Activated effector memory CD4-positive, alpha-beta T cell treated with anti-CD3 and anti-CD28 coated beads, Interleukin-2, amount 50 U/mL, for 16 hours (primary cell): ENCODE data around the gene BZW2.
"Not testable (repeated sequence)": the region's sequence is repeated elsewhere in the genome, so short reads cannot be mapped to it uniquely, and the experiment has no call there.

ENCODE experiments used
- DNase-seq: peaks from one replicate; pipeline ENCODE4 v3.0.0-alpha.2; 2020

BZW2 gene

DNA sequence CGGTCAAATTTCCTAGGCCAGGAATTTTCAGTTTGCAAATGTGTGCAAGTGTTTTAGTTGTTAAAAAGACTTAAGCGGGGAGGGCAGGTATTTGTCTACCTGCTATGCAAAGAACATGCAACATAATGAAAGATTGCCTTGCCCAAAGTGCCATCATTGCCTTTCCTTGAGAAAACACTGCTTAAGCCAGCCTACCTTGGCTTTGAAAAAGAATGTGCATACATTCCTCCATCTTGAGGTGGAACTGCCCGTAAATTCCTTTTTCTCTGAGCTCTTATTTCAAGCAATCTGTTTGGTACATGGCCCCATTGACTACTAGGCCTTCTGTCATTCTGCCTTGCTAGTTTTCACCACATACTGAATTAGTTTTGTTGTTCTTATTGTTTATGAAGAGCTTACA is 29.3 kb downstream of the BZW2 start:
- no peak for DNase-seq

DNA sequence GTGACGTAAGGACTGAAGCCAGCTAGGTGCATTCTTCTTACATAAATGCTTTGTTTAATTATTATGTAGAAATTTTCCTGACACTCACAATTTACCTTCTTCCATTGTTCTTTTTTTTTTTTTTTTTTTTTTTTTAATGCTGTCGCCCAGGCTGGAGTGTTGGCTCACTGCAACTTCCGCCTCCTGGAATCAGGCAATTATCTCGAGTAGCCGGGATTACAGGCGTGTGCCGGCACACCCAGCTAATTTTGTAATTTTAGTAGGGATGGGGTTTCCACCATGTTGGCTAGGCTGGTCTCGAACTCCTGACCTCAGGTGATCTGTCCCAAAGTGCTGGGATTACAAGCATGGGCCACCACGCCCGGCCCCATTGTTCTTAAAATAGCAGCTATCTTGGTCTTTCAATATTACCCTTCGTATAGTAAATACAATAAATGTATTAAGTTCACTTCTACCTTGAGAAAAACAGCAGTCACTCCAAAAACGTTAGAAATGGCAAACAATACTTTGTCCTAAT is 32.1 kb downstream of the BZW2 start:
- no peak for DNase-seq

DNA sequence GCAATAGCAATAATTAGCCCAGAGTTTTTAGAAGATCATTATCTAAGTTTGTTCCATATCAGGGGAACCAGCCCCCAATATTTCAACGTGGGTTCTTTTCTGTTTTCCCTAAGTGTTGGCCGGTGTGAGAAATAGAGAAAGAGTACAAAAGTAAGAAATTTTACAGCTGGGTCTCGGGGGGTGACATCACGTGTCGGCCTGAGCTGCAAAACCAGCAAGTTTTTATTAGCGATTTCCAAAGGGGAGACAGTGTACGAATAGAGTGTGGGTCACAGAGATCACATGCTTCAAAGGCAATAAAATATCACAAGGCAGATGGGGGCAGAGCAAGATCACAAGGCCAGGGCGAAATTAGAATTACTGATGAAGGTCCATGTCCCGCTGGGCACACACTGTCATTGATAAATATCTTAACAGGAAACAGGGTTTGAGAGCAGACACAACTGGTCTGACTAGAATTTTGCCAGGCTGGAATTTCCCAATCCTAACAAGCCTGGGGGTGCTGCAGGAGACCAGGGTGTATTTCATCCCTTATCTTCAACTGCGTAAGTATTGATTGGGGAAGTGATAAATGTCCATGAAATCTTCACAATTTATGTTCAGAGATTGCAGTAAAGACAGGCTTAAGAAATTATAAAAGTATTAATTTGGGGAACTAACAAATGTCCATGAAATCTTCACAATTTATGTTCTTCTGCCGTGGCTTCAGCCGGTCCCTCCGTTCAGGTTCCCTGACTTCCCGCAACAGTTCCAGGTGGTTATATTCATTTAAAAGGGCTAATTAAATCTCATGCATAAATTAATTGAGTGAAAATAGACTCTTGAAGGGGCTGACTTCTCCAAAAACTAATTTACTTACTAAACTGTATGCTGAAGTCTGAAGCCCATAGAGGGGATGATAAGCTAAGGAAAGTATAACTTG is 32.9 kb downstream of the BZW2 start:
- DNase-seq: not testable (repeated sequence)

DNA sequence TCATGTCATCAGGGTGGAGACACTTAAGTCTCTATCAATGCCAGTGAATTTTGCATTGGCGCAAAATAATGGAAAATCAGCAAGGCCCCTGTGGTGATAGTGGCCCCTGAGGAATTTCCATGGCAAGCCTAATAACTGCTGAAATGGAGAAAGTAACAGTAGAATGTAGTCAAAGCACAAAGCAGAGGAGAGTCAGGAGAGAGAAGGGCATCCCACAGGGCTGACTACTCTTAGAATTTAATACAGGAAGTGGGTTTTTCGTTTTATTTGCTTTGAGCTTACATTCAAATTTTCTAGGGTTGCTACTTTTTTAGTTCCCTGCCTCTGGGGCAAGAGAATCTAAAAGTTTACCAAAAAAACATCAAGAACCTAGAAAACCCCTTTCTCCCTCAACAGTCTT is 39.0 kb downstream of the BZW2 start:
- no peak for DNase-seq

DNA sequence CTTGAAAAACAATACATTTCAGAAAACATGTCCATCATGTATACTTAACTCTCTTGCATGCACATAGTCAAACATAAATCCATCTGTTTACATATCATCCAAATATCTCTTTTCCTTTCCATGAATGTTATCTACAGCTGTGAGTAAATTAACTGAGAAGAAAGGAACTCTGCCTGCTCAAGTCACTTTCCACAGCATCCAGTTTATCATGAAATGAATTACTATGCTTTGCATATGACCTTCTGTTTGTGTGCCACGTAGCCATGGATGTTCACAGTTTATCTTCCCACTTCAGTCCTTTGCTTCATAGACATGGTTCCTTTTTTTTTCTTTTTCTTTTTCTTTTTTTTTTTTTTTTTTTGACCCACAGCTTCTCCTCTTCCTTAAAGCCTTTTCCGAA is 39.6 kb downstream of the BZW2 start:
- no peak for DNase-seq

DNA sequence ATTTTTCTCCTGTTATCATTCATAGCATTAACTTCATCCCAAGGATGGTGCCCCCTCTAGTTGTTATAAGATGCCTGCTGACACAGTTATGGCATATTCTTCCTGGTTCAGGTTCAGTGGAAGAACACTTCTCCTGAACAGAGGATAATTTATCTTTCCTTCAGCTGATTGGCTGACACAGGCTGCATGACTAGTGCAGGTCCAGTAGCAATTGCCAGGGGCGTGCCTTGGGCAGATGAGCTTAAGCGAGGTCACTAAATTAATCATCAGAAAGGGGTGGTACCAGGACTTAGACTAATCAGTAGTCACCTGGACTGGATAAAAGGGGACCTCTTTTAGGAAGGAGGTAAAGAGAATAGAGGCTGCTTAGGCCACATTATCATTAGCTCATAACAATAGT is 42.3 kb downstream of the BZW2 start:
- no peak for DNase-seq

DNA sequence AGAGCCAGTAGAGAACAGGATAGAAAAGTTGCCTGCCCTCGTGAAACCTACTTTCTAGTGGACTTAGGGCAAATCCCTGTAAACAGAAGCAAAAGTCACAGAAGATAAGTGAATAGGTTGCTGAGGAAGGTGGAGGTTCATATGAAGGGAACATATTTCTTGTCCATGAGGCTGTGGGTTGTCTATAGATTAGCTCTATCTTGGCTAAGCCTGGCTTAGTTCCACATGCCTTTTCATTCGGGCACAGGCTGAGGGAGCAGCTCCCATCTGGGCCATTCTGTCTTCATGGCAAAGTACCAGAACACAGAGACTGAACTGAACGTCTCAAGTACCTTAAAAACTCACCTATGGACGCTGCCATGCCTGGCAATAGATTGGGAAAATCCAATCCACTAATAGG is 45.3 kb downstream of the BZW2 start:
- no peak for DNase-seq

DNA sequence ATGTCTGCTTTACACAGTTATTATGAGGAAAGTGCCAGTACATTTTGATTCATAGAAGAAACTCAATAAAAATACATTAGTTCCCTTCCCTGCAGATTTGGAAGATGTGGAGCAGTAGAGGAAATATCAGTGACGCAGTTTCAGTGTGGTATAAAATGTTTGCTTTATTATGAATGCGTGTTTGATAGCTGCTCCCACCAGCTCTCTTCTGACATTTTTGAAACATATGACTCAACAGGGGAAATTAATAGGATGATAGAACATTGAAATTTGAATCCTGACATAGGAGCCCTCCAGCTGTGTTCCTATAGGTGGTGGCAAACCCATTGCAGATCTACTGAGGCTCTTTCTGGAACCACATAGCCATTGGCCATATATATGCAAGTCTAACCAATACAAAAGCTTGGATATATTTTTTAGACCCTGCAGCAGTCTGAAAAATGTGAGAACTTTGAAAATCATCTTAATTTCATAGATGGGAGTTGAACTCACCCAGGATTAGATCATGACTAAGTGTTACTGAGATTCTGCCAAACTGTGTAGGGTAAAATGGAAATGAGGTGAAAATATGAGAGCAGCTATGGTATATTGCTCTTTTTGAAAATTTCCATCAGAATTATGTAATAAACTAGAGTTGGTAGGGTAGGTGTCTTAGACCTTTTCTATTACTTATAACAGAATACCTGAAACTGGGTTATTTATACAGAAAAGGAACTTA is 47.8 kb downstream of the BZW2 start:
- no peak for DNase-seq

DNA sequence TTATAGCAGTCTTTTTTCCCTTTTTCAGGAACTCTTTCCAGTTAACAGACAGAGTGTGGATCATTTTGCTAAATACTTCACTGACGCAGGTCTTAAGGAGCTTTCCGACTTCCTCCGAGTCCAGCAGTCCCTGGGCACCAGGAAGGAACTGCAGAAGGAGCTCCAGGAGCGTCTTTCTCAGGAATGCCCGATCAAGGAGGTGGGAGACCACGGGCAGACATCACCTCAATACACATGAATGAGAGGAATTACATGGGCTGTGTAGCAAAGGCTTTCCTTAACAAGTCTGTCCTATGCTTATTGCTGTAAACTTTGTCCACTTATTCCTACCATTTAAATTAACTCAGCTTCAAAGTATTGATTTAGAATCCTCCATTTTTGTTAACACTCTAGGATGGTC is 48.8 kb downstream of the BZW2 start:
- no peak for DNase-seq

DNA sequence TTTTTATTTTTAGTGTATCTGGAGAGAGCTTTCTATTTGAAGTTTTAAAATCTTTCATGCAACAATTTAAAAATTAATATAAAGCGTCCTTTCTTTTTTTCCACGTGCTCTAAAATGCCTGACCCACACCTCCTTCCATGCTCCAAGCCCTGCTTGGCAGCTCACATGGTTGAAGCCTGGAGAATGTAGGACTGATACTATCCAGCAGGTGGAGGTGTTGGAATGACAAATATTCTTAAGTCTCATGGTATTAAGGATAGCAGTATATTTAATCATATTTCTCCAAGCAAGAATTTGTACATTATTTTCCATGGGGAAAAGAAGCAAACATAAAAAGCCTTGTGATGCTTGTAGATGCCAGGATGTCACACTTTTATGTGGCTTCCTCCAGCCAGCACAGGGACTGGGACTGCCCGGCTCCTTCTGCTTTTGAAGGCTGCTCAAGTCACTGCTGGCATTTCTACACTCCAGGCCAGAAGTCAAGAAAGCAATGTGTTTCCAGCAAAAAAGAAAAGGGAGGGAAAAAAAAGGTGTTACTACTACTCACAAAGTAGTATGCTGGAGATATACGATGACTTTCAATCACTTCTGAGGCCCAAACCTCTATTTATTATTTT is 49.7 kb downstream of the BZW2 start:
- DNase-seq: no peak

DNA sequence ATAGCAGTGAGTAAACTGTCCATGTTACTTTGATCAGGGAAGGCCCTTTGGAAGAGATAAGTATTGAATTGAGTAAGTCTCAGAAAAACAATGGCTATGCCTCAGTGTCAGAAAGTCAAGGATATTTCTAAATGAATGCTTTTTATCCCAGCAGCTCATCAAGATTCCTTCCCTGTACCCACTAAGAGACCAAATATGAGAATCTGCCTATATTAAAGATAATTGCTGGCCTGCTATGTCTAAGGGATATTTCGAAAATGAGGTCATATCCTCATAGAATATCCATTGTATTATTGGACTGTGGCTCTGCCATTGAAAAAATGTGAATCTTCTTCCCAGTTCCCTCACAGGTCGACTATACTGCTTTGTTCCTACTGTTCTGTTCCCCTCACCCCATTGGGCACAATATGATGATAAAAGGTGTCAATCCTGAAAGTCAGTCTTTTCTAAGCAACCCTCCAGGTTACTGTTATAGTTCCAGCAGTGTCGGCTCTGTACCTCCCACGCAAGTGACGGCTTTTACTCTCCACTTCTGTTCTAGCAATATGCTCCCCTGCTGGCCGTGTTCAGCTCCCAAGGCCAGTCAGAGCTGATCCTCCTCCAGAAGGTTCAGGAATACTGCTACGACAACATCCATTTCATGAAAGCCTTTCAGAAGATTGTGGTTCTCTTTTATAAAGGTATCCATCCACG is 51.7 kb downstream of the BZW2 start:
- DNase-seq: no peak

DNA sequence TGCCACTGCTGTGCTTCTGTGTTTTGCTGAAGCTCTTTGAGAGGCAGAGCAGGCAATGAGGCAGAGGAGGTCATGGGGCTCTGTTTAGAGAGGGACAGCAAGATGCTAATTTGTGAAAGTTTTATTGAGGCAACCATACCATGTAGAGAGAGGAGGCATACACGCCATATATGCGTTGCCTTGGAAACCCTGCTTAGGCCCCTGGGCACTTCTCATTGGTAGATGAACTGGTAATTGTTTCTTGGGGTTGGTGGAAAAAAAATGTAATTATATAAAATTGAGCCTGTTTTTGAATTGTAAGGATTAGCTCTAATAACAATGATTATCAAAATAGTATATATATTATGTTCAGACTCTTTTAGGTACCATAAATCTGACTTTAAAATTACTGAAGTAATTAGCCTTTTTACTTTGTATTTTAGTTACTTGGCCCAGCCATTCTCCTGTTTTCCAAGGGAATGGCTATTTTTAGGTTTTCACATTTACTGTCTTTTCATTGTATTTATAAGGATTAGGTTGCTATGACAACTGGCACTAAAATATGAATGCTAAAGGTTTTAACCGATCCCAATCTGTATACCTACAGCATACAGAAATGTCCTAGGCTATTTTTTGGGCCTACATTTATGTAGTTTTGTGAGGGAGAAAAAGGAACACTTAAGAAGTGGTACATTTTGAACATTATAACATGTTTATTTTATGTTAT is 52.4 kb downstream of the BZW2 start:
- DNase-seq: no peak

DNA sequence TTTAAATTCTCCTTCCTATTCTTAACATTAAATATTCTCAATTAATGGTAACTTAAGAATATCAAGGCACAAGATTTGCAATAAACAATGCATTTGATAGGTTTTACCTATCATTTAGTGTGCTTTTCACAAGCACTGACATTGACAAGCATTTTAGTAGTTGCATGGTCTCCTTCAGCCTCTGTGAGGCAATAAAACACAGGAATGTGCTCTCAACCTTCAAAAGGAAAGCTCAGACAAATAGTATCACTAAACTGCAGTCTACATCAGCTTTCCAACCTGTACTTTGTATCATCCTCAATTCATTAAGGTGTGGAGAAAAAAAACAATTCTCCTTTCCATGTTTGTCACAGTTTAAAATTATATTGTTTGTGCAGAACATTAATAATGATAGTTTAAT is 56.5 kb downstream of the BZW2 start:
- DNase-seq: no peak

DNA sequence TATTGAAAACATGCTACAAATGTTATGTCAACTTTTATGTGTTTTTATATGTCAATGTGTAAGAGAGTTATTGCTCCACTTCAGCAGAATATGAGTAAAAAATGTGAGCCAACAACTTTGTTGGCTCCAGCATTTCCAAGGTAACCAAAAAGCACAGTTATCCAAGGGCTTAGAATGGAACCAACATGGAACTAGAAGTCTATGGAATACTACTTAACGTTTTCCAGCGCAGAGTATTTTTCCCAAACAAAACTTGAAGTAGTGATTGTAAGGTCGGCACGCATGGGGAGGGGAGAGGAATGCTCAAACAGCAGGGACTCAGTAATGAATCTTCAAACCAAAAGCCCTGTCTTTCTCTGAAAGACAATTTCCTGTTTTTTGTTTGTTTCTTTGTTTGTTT is 62.5 kb downstream of the BZW2 start:
- no peak for DNase-seq

DNA sequence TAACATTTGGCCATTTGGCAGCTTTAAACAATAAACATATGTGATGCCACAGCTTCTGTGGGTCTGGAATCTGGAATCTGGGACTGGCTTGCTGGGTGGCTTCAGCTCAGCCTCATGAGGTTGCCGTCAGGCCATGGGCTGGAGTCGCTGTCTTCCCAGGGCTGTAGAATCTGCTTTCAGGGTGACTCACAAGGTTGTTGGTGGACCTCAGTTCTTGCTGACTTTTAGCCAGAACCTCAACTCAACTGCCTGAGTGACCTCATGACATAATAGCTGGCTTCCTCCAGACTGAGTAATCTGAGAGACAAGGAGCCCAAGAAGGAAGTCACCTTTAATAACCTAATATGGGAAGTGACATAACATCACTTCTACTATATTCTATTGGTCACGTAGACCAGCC is 63.0 kb downstream of the BZW2 start:
- no peak for DNase-seq

DNA sequence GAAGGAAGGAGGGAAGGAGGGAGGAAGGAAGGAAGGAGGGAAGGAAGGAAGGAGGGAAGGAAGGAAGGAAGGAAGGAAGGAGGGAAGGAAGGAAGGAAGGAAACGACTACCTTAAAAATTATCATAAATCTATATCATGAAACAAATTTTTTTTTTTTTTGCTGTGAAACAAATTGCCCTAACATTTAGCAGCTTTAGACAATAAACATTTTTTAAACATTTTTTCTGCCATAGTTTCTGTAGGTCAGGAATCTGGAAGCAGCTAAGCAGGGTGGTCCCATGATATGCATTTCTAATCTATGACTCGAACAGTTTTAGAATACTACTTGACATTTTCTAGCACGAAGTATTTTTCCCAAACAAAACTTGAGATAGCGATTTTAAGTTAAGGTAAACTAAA is 64.7 kb downstream of the BZW2 start:
- no peak for DNase-seq

DNA sequence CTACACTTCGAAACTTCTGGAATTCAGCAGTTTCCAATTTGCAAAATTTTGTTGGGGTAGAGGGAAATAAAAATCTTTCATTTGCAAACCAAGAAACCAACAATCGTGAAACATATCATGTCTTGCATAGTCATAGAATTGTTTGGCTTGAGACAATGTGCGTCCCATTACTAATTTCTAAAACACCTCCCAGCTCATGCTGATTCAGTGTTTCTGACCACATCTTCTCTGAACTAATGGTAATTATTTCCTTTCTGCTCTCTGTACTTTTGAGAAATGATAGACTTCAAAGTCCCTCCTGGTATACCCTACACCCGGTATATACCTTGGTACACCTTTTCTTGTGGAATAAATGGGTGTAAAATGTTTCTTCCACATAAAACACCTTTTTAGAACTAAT is 65.7 kb downstream of the BZW2 start:
- no peak for DNase-seq

DNA sequence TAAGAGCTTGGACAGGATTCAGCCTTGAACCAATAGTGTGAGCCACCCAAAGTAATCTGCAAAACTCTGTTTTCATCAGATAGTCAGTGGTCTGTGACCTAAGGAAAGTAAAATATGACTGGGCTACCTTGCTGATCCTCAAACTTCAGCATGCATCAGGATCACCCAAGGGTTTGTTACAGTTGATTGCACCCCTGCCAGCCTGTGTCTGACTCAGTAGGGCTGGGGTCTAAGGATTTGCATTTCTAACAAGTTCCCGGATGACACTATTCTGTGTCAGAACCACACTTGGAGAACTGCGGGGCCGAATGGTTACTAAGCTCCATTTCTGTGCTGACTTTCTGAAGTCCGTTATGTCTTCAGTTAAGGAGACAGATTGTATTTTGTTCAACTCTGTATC is 66.9 kb downstream of the BZW2 start:
- DNase-seq: no peak

DNA sequence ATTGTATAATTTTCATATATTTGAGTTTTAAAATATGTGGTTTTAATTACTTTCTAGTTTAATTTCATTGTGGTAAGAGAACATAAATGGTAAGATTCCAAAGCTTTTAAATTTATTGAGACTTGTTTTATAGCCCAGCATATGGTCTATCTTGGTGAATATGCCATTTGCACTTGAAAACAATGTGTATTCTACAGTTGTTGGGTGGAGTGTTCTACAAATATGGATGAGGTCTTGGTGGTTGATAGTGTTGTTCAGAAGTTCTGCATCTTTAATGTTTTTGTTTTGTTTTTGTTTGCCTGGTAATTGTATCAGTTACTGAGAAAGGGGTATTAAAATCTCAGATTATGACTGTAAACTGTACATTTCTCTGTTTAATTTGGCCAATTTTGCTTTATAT is 69.9 kb downstream of the BZW2 start:
- no peak for DNase-seq

DNA sequence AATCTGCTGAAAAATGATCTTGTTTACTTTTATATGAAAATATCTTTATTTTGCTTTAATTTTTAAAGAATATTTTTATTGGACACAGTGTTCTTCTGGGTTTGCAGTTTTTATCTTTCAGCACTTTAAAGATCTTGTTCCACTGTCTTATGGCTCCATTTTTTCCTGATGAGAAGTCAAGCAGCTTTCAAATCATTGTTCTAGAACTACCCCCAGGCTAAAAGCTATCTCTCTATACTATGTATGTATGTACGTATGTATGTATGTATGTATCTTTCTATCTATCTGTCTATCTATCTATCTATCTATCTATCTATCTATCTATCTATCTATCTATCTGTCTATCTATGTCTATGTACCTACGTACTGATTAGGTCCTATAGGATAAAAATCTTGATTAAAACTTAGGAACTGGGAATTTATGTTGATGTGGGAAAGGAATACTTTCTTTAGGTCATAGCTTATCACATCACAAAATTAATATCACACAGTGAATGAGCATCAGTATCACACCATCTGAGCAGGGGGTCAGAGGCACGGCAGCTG is 72.2 kb downstream of the BZW2 start:
- no peak for DNase-seq

DNA sequence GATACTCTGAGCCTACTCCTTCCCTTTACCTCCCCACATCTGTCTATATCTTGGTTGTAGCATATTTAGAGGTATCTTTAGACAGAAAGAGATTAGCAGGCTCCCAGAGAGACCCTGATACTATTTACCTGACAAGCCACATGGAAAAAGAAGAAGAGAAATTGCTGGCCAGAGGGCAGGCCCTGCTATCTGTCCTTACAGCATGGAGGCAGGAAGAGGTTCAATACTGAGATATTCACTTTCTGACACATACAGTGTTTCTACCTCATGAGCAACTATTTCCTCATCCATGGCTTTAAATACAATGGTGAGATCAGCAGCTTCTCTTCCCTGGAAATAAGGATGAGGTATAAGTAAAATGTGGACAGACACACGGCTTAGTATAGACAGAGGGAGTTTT is 73.7 kb downstream of the BZW2 start:
- no peak for DNase-seq

DNA sequence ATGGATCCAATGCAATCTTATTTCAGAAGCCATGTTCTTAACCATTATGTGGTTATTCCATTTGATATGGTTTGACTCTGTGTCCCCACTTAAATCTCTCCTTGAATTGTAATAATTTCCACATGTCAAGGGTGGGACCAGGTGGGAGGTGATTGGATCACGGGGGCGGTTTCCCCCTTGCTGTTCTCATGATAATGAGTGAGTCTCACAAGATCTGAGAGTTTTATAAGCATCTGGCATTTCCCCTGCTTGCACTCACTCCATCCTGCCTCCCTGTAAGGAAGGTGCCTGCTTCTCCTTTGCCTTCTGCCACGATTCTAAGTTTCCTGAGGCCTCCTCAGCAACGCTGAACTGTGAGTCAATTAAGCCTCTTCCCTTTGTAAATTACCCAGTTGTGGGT is 75.6 kb downstream of the BZW2 start:
- DNase-seq: no peak
